ENCODE results near the gene ADRB2.

Gene ADRB2

DNA sequence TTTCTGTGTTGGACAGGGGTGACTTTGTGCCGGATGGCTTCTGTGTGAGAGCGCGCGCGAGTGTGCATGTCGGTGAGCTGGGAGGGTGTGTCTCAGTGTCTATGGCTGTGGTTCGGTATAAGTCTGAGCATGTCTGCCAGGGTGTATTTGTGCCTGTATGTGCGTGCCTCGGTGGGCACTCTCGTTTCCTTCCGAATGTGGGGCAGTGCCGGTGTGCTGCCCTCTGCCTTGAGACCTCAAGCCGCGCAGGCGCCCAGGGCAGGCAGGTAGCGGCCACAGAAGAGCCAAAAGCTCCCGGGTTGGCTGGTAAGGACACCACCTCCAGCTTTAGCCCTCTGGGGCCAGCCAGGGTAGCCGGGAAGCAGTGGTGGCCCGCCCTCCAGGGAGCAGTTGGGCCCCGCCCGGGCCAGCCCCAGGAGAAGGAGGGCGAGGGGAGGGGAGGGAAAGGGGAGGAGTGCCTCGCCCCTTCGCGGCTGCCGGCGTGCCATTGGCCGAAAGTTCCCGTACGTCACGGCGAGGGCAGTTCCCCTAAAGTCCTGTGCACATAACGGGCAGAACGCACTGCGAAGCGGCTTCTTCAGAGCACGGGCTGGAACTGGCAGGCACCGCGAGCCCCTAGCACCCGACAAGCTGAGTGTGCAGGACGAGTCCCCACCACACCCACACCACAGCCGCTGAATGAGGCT is at the start of gene ADRB2:
Gene ADRB2, plus strand, starts transcription at position 559 of the 686 bp plus-strand sequence. CDS start 221 bp downstream, outside the sequence.
- H3K9ac ChIP-seq (ENCODE audit: low read length), result peak within 1 kb of the TSS; percentile 51
- H3K36me3 ChIP-seq (ENCODE audit: control insufficient read depth, insufficient read depth, low read length), result no peaks in the 10 kb centered on the region
- peaks cover 4% of the 10 kb centered on the region; the same call in 1 of the 2 replicates for H3K4me1 ChIP-seq (ENCODE audit: control insufficient read depth, insufficient read depth, low read length)
- H3K27me3 ChIP-seq (ENCODE audit: control insufficient read depth, insufficient read depth, low read length), result peaks cover 42% of the 10 kb centered on the region
- H3K4me3 ChIP-seq (ENCODE audit: low read depth, low read length), result peak within 1 kb of the TSS; percentile 74
- H3K9me3 ChIP-seq (ENCODE audit: control insufficient read depth, insufficient read depth, low read depth, low read length), result no peaks in the 10 kb centered on the region
- no peak within 1 kb of the TSS for H3K27ac ChIP-seq (ENCODE audit: low read depth, low read length)

DNA sequence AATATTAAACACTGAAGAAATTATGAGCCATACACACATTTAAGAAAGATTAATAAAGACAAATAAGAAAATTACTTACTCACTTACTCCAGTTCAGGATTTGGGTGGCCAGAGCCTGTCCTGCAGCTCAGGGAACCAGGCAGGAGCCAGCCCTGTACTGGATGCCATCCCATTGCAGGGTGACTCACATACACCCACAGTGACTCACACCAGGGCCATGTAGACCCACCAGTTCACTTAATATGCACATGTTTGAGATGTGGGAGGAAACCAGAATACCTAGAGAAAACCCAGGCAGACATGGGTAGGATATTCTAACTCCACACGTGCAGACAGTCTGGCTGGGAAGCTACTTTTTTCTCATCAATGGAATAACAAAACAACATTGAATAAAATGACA is 49.6 kb upstream of the ADRB2 start:
- Histone ChIP-seq H3K9ac (ENCODE audit: low read length) (no peak overlapping the region), H3K9me3 (ENCODE audit: control insufficient read depth, insufficient read depth, low read depth, low read length) (no peaks in the 10 kb centered on the region), H3K4me3 (ENCODE audit: low read depth, low read length) (no peak overlapping the region), H3K36me3 (ENCODE audit: control insufficient read depth, insufficient read depth, low read length) (no peaks in the 10 kb centered on the region), H3K27me3 (ENCODE audit: control insufficient read depth, insufficient read depth, low read length) (no peaks in the 10 kb centered on the region), H3K4me1 (ENCODE audit: control insufficient read depth, insufficient read depth, low read length) (0 out of 2 replicates have a peak, but pooled peaks cover 5% of the 10 kb centered on the region), H3K27ac (ENCODE audit: low read depth, low read length) (no peak overlapping the region)

DNA sequence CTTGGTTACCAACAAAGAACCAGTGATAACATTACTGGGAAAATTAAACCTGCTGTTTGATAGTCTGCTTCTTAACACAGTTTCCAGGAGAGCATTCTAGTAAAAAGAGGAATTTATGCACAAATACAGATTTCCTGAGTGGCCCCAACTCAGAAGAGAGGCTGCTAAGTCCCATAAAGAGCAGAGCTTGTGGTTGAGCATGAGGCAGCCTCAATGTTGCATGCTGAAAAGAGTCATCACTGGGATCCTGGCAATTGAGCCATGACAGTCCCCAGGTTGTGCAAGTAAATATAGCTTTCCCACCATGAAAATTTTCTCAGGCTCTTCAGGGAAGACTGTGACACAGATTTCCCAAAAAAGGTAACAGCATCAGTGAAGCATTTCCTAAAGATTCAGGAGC is 47.5 kb upstream of the ADRB2 start:
- Histone ChIP-seq H3K27ac (ENCODE audit: low read depth, low read length) (no peak overlapping the region), H3K27me3 (ENCODE audit: control insufficient read depth, insufficient read depth, low read length) (no peaks in the 10 kb centered on the region), H3K36me3 (ENCODE audit: control insufficient read depth, insufficient read depth, low read length) (no peaks in the 10 kb centered on the region), H3K9me3 (ENCODE audit: control insufficient read depth, insufficient read depth, low read depth, low read length) (no peaks in the 10 kb centered on the region), H3K4me1 (ENCODE audit: control insufficient read depth, insufficient read depth, low read length) (0 out of 2 replicates have a peak, but pooled peaks cover 5% of the 10 kb centered on the region), H3K4me3 (ENCODE audit: low read depth, low read length) (no peak overlapping the region), H3K9ac (ENCODE audit: low read length) (no peak overlapping the region)

DNA sequence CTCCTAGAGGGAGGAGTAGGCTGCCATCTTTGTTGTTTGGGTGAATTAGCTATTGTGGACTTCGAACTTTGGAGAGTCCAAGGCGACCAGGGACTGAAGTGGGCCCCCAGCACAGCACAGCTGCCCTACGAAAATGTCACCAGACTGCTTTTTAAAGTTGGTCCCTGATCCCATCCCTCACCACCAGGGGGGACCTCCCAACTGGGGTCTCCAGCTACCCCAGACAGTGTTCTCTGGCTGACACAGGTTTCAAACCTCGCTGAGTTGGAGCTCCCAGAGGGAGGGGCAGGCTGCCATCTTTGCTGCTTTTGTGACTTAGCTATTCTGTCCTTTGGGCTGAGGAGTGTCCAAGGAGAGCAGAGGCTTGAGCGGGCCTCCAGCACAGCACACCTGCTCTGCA is 45.7 kb upstream of the ADRB2 start:
- H3K36me3 ChIP-seq (ENCODE audit: control insufficient read depth, insufficient read depth, low read length), result no peaks in the 10 kb centered on the region
- no peaks in the 10 kb centered on the region for H3K27me3 ChIP-seq (ENCODE audit: control insufficient read depth, insufficient read depth, low read length)
- H3K27ac ChIP-seq (ENCODE audit: low read depth, low read length), result no peak overlapping the region
- no peak overlapping the region for H3K4me3 ChIP-seq (ENCODE audit: low read depth, low read length)
- no peaks in the 10 kb centered on the region for H3K4me1 ChIP-seq (ENCODE audit: control insufficient read depth, insufficient read depth, low read length)
- H3K9ac ChIP-seq (ENCODE audit: low read length), result no peak overlapping the region
- H3K9me3 ChIP-seq (ENCODE audit: control insufficient read depth, insufficient read depth, low read depth, low read length), result no peaks in the 10 kb centered on the region

DNA sequence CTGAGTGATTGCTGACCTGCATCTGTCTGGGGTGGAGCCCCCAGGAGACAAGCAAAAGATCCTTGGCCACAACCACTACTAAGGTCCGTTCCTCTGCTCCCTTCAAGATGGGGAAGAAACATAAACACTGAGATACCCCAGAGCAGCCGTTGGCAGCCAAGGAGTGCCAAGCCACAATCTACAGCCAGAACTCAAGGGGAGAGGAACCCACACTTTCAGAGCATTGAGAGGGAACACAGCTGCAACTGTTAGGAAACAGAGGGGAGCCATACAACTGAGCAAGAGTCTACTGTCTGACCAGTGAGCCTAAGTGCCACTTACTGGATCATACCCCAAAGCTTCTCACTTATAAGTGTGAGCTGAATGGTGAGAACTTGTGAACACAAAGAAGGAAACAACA is 44.6 kb upstream of the ADRB2 start:
- Histone ChIP-seq H3K9me3 (ENCODE audit: control insufficient read depth, insufficient read depth, low read depth, low read length) (no peaks in the 10 kb centered on the region), H3K4me1 (ENCODE audit: control insufficient read depth, insufficient read depth, low read length) (no peaks in the 10 kb centered on the region), H3K27me3 (ENCODE audit: control insufficient read depth, insufficient read depth, low read length) (no peaks in the 10 kb centered on the region), H3K36me3 (ENCODE audit: control insufficient read depth, insufficient read depth, low read length) (no peaks in the 10 kb centered on the region), H3K9ac (ENCODE audit: low read length) (no peak overlapping the region), H3K27ac (ENCODE audit: low read depth, low read length) (no peak overlapping the region), H3K4me3 (ENCODE audit: low read depth, low read length) (no peak overlapping the region)

DNA sequence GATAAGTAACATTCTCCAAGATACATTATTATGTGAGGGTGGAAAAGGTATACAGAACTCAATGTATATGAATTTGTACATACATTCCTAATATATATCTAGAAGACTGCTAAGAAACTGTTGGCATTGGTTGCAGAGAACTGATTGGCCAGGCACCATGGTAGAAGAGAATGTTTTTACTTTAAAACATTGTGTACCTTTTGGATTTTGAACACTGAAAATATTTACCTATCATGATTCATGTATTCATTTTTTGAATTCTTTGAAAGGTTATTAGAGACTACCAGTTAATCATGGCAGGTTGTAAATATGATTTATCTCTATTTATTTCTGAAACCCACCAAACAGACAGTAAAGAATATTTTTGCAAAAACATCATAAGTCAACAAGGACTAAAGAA is 41.2 kb upstream of the ADRB2 start:
- no peak overlapping the region for H3K4me3 ChIP-seq (ENCODE audit: low read depth, low read length)
- H3K36me3 ChIP-seq (ENCODE audit: control insufficient read depth, insufficient read depth, low read length), result no peaks in the 10 kb centered on the region
- H3K9me3 ChIP-seq (ENCODE audit: control insufficient read depth, insufficient read depth, low read depth, low read length), result no peaks in the 10 kb centered on the region
- no peak overlapping the region for H3K27ac ChIP-seq (ENCODE audit: low read depth, low read length)
- no peaks in the 10 kb centered on the region for H3K4me1 ChIP-seq (ENCODE audit: control insufficient read depth, insufficient read depth, low read length)
- H3K27me3 ChIP-seq (ENCODE audit: control insufficient read depth, insufficient read depth, low read length), result no peaks in the 10 kb centered on the region
- no peak overlapping the region for H3K9ac ChIP-seq (ENCODE audit: low read length)

DNA sequence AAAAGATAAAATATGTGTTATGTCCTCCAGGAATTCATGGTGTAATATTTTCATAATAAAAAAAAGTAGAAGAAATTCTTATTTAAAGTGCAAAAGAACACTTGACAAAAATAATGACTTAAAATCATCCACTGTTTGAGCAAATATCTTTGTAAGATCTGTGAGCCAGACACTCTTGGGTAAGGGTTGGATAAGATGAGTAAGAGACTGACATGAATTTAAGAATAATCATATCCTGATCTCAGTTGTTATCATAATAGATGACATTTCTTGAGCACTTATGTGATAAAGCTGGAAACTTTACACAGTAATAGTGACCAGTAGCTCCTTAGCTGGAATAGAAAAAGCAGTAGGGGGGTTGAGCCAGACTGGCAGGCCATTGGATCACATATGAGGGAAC is 40.0 kb upstream of the ADRB2 start:
- Histone ChIP-seq H3K36me3 (ENCODE audit: control insufficient read depth, insufficient read depth, low read length) (no peaks in the 10 kb centered on the region), H3K4me3 (ENCODE audit: low read depth, low read length) (no peak overlapping the region), H3K27ac (ENCODE audit: low read depth, low read length) (no peak overlapping the region), H3K27me3 (ENCODE audit: control insufficient read depth, insufficient read depth, low read length) (no peaks in the 10 kb centered on the region), H3K4me1 (ENCODE audit: control insufficient read depth, insufficient read depth, low read length) (no peaks in the 10 kb centered on the region), H3K9me3 (ENCODE audit: control insufficient read depth, insufficient read depth, low read depth, low read length) (no peaks in the 10 kb centered on the region), H3K9ac (ENCODE audit: low read length) (no peak overlapping the region)

DNA sequence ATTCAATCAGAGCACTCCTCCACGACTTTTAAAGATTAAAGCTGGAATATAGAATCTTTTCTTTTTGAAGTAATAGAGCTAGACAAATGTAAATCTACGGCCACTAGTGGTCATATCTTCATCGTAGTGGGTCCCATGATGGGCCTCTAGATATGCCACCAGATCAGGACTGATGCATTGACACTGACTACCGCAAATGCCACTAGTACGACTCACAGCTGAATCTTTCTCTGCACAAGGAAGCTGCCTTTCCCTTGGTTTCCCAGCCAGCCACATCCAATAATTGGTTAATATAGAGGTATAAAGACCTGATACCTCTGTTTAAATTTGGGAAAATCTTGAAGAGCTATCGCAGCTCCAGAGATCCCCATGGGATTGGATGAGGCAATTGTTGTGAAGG is 37.8 kb upstream of the ADRB2 start:
- H3K9ac ChIP-seq (ENCODE audit: low read length), result no peak overlapping the region
- no peak overlapping the region for H3K4me3 ChIP-seq (ENCODE audit: low read depth, low read length)
- no peaks in the 10 kb centered on the region for H3K36me3 ChIP-seq (ENCODE audit: control insufficient read depth, insufficient read depth, low read length)
- no peaks in the 10 kb centered on the region for H3K9me3 ChIP-seq (ENCODE audit: control insufficient read depth, insufficient read depth, low read depth, low read length)
- H3K27ac ChIP-seq (ENCODE audit: low read depth, low read length), result no peak overlapping the region
- H3K4me1 ChIP-seq (ENCODE audit: control insufficient read depth, insufficient read depth, low read length), result no peaks in the 10 kb centered on the region
- no peaks in the 10 kb centered on the region for H3K27me3 ChIP-seq (ENCODE audit: control insufficient read depth, insufficient read depth, low read length)

DNA sequence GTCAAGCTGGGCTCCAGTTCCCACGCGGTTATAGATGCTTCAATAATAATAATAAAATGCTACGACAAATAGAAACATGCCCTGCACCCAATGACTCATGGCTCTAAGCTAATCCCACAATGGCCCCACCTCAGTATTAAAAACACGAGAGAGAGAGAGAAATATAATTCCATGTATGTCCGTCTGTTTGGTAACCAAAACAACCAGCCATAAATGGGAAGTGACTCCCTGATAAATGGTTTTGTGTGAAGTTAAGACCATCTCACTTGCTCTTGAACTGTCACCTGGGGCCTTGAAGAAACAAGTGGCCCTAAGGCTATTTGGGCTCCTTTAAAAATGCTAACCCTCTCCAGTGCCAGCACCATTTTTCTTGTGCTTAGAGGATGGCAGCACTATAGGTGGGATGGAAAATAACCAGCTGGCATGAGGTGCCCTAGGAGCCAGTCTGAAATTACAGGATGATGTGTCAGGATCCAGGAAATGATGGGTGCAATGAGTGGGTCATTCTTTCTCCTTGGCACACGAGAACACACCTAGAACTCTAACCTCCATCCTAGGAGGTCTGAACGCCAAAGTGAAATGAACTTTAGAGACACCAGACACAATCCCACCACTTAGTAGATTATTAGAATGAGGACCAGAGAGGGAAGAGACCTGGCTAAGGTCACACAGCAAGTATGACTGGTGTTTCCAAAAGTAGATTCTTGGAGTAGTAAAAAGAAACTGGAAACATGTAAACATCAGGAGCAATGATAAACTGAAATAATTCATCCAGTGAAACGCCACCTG is 35.7 kb upstream of the ADRB2 start:
- Histone ChIP-seq H3K9me3 (ENCODE audit: control insufficient read depth, insufficient read depth, low read depth, low read length) (no peaks in the 10 kb centered on the region), H3K27ac (ENCODE audit: low read depth, low read length) (no peak overlapping the region), H3K4me1 (ENCODE audit: control insufficient read depth, insufficient read depth, low read length) (no peaks in the 10 kb centered on the region), H3K27me3 (ENCODE audit: control insufficient read depth, insufficient read depth, low read length) (no peaks in the 10 kb centered on the region), H3K36me3 (ENCODE audit: control insufficient read depth, insufficient read depth, low read length) (no peaks in the 10 kb centered on the region), H3K4me3 (ENCODE audit: low read depth, low read length) (no peak overlapping the region), H3K9ac (ENCODE audit: low read length) (no peak overlapping the region)

DNA sequence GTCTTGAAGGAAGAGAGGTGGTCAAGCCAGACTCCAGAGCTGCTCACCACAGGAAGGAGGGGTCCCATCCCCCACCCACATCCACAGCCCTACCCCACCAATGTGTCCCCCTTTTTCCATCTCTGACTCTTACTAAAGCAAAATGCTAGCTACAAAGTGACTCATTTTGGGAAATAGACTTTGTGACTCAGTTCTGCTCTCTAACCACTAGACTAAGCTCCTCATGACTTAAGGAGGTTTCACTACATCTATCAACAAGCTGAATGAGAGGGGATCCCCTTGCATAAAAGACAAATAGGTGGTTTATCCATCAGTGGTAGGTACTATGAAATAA is 35.1 kb upstream of the ADRB2 start:
- no peak overlapping the region for H3K9ac ChIP-seq (ENCODE audit: low read length)
- H3K4me1 ChIP-seq (ENCODE audit: control insufficient read depth, insufficient read depth, low read length), result no peaks in the 10 kb centered on the region
- no peaks in the 10 kb centered on the region for H3K9me3 ChIP-seq (ENCODE audit: control insufficient read depth, insufficient read depth, low read depth, low read length)
- no peaks in the 10 kb centered on the region for H3K27me3 ChIP-seq (ENCODE audit: control insufficient read depth, insufficient read depth, low read length)
- no peak overlapping the region for H3K4me3 ChIP-seq (ENCODE audit: low read depth, low read length)
- no peak overlapping the region for H3K27ac ChIP-seq (ENCODE audit: low read depth, low read length)
- no peaks in the 10 kb centered on the region for H3K36me3 ChIP-seq (ENCODE audit: control insufficient read depth, insufficient read depth, low read length)

DNA sequence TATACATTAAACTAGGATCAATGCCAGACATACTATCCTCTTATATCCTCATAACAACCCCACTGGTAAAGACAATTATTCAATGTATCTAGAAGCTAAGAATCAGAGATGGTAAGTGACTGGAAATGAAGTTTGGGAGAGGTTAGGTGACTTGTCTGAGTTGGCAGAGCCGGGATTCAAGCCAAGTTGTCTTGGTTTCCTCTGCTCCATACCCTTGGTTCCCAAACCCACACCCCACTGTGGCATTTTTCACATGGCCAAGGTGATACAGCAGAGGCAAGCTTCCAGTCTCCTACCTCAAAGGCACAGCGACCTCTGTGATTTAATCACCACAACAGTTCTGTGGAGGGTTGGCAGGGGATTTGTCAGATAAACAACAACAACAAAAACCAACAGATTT is 34.7 kb upstream of the ADRB2 start:
- H3K4me1 ChIP-seq (ENCODE audit: control insufficient read depth, insufficient read depth, low read length), result no peaks in the 10 kb centered on the region
- H3K9ac ChIP-seq (ENCODE audit: low read length), result no peak overlapping the region

More for the DNA sequence above, 34.7 kb upstream of the ADRB2 start:
- H3K27me3 ChIP-seq (ENCODE audit: control insufficient read depth, insufficient read depth, low read length), result no peaks in the 10 kb centered on the region
- H3K36me3 ChIP-seq (ENCODE audit: control insufficient read depth, insufficient read depth, low read length), result no peaks in the 10 kb centered on the region
- H3K9me3 ChIP-seq (ENCODE audit: control insufficient read depth, insufficient read depth, low read depth, low read length), result no peaks in the 10 kb centered on the region
- H3K4me3 ChIP-seq (ENCODE audit: low read depth, low read length), result no peak overlapping the region
- H3K27ac ChIP-seq (ENCODE audit: low read depth, low read length), result no peak overlapping the region
